Sigmoid colon (tissue), 7 donors: Measurements from ENCODE around the gene ZBED1. TPM values are rescaled to one million over a fixed set of nuclear protein-coding genes. Genes with fewer than 3 reads are reported as not detected.

ENCODE experiments used
- DNase-seq: peaks from one replicate; pipeline ENCODE4 v3.0.0-alpha.2; 2019
- H3K27ac ChIP-seq, 4 donors: fragments of 200-600 bp; sonication (generic); one replicate each; pipeline ENCODE4 v1.5.1; 2016 to 2019; ENCODE audit warnings: mild to moderate bottlenecking in 1 of 4
- H3K27me3 ChIP-seq, 3 donors: fragments of 200-600 bp; sonication (generic); one replicate each; pipeline ENCODE4 v1.5.1; 2019; ENCODE audit warnings: mild to moderate bottlenecking in 1 of 3
- H3K36me3 ChIP-seq, 4 donors: fragments of 200-600 bp; sonication (generic); one replicate each; pipeline ENCODE4 v1.5.1; 2016 to 2019
- H3K4me1 ChIP-seq, 4 donors: fragments of 200-600 bp; sonication (generic); one replicate each; pipeline ENCODE4 v1.5.1; 2017 to 2019
- H3K4me3 ChIP-seq, 4 donors: fragments of 200-600 bp; sonication (generic); one replicate each; pipeline ENCODE4 v1.5.1; 2017 to 2019; ENCODE audit warnings: mild to moderate bottlenecking in 2 of 4, moderate library complexity in 1 of 4
- H3K9me3 ChIP-seq, 4 donors: fragments of 200-600 bp in 3 of 4; sonication (generic) in 3 of 4; one replicate each; pipeline versions ENCODE4 v1.5.1 to v1.6.1; 2013 to 2019
- EP300 ChIP-seq, 4 donors: sonication (generic); formaldehyde crosslinking; IDR thresholded peaks; one replicate each; pipeline ENCODE4 v1.6.1; 2017; ENCODE audit warnings: antibody characterized with exemption in 4 of 4
- POLR2A ChIP-seq, 2 donors: fragments of 450-650 bp; IDR thresholded peaks; one replicate each; pipeline ENCODE4 v1.6.1; 2016; ENCODE audit warnings: antibody characterized with exemption in 2 of 2, mild to moderate bottlenecking in 2 of 2, moderate library complexity in 2 of 2
- POLR2AphosphoS5 ChIP-seq, 4 donors: sonication (generic); formaldehyde crosslinking; IDR thresholded peaks; one replicate each; pipeline ENCODE4 v1.6.1; 2017; ENCODE audit warnings: antibody characterized with exemption in 4 of 4
- WGBS, 2 donors: extraction: QIAGEN DNeasy Blood & Tissue Kit; methylation state at CpG; one replicate each; pipeline ENCODE4 v1.1.7; 2013; 5-methylcytosine and 5-hydroxymethylcytosine counted together
- intact Hi-C: fragments of 100-400 bp; cut with DNase I; formaldehyde crosslinking; loops from one replicate; pipeline ENCODE4 v1.15.1; 2023
- polyA plus RNA-seq, 3 donors: library from polyadenylated mRNA; stranded (reverse); fragments of 200-250 nt; gene quantifications; one replicate each; pipeline ENCODE4 v1.2.3, GENCODE V29; 2013
- total RNA-seq, 4 donors: library from RNA; depleted of rRNA; stranded (reverse); fragments of >200 nt; gene quantifications; one replicate each; pipeline ENCODE4 v1.1.0, GENCODE V29; 2016
- TF ChIP-seq, protein P1 (sequence below), 4 experiments: fragments of 450-650 bp in 3 of 4; fragments of 200-600 bp in 1 of 4; IDR thresholded peaks; one replicate each; pipeline ENCODE4 v1.5.1; 2016 to 2019; ENCODE audit warnings: antibody characterized with exemption in 4 of 4, mild to moderate bottlenecking in 3 of 4, moderate library complexity in 2 of 4
- donor health status: healthy with polysubstance abuse.
- donor health status: Bipolar disorder and iron deficiency.
- donor health status: healthy.

ZBED1 gene
- total and polyA plus RNA-seq, 7 donors = 24.6 to 35.6 (median 28.5) TPM

DNA sequence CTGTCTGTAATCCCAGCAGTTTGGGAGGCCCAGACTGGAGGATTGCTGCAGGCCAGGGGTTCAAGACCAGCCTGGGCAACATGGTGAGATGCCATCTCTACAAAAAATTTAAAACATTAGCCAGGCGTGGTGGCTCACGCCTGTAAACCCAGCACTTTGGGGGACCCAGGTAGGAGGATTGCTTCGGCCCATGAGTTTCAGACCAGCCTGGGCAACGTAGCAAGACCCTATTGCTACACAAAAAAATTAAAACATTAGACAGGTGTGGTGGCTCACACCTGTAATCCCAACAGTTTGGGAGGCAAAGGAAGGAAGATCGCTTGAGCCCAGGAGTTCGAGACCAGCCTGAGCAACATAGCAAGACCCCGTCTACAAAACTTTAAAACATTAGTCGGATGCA lies 1.3 kb downstream of the ZBED1 start:
- TF ChIP-seq EP300 (IDR thresholded peaks at IDR 0.05) = no peak
- TF ChIP-seq, protein P1, sequence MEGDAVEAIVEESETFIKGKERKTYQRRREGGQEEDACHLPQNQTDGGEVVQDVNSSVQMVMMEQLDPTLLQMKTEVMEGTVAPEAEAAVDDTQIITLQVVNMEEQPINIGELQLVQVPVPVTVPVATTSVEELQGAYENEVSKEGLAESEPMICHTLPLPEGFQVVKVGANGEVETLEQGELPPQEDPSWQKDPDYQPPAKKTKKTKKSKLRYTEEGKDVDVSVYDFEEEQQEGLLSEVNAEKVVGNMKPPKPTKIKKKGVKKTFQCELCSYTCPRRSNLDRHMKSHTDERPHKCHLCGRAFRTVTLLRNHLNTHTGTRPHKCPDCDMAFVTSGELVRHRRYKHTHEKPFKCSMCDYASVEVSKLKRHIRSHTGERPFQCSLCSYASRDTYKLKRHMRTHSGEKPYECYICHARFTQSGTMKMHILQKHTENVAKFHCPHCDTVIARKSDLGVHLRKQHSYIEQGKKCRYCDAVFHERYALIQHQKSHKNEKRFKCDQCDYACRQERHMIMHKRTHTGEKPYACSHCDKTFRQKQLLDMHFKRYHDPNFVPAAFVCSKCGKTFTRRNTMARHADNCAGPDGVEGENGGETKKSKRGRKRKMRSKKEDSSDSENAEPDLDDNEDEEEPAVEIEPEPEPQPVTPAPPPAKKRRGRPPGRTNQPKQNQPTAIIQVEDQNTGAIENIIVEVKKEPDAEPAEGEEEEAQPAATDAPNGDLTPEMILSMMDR (IDR thresholded peaks at IDR 0.05) = no peak
- TF ChIP-seq POLR2AphosphoS5 (IDR thresholded peaks at IDR 0.05) = no peak
- TF ChIP-seq POLR2A (IDR thresholded peaks at IDR 0.05) = no peak
- Histone ChIP-seq H3K27me3 (no peaks in the 10 kb centered on the region), H3K27ac (peak overlapping the region; percentile 86 to 90 (median 90)), H3K4me1 (peaks cover 0 to 35% (median 31%) of the 10 kb centered on the region in 4 donors), H3K4me3 (peak overlapping the region; percentile 59 to 94 (median 86)), H3K36me3 (peaks cover 0 to 4% (median 0%) of the 10 kb centered on the region in 4 donors), H3K9me3 (no peaks in the 10 kb centered on the region)
- intact Hi-C loops = loop anchor here (2.0 to 10.0 kb wide), 4 partner anchors 108 to 1315 kb away; partner anchors contain the start of gene ASMTL
- no peak for DNase-seq
- 38 to 75% methylated on average over 8 of the region's 8 CpGs for WGBS, 2 donors

DNA sequence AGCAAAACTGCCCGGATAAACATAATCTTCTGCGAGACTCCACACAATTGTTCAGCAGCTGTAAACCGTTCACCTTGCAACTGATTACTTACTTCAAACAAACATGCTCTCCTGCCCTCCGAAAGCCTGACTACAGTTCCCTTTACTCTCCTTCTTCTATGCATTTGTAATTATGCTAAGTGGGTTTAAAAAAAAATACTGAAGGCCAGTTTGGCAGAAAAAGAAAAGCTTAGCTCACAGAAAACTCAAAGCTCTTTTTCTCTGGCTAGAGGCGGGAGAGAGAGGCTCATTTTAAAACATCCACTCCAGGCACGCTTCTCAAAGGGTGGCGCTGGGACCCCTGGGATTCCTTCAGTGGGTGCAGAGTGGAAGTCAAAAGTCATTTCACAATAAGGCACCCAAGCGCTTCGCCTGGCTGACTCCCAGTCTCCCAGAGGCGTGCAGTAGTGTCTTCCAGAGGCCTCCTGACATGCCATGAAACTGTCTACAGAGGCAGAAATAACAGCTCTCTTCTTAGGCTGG lies 1.9 kb downstream of the ZBED1 start:
- TF ChIP-seq POLR2A (IDR thresholded peaks at IDR 0.05) = no peak
- TF ChIP-seq POLR2AphosphoS5 (IDR thresholded peaks at IDR 0.05) = peak in 1 of 4 donors; percentile 9
- Histone ChIP-seq H3K36me3 (peaks cover 0 to 4% (median 0%) of the 10 kb centered on the region in 4 donors), H3K27me3 (no peaks in the 10 kb centered on the region), H3K4me3 (peak overlapping the region in 3 of 4 donors; percentile 82 to 94 (median 89)), H3K4me1 (peaks cover 0 to 35% (median 31%) of the 10 kb centered on the region in 4 donors), H3K9me3 (no peaks in the 10 kb centered on the region), H3K27ac (peak overlapping the region; percentile 86 to 90 (median 90))
- no peak for DNase-seq
- intact Hi-C loops = loop anchor here (2.0 to 10.0 kb wide), 4 partner anchors 108 to 1316 kb away; partner anchors contain the start of gene ASMTL
- 7 to 38% methylated on average over 10 of the region's 10 CpGs for WGBS, 2 donors

DNA sequence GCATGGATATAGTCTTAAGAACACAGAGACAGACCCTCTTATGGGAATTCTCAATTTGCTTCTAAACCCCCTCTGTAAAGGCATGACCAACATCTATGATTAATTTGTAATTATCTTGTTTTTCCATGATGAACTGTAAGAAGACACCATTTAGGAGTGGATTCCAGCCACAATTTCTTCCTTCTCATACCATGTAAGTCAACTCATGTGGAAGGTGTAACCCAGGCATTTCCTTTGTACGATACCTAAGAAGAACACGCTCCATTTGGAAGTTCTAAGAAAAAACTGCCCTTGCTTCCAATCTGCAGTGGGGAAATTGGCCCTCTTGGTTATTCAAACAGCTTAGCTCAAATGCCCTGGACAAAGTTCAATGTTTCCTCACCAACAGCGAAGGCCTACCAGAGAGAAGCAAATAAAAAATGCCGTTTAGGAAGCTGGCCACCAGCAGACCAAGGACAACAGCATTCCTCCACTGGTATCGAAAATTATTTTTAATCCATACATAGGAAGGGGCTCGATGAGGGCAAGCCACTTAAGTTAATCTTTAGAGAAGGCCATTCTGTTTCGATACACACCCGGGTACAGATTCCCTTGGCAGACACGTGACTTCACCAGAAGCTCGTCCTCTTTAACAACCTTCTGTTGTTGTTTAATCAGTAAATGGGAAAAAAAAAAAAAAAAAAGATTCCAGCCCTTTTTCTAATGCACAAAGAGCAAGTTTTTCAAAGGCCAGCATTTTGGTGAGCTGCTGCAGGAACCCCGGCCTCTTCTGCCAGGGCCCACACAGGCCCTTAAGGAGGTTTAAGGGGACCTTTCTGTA lies 2.6 kb downstream of the ZBED1 start:
- WGBS, 2 donors = 10 to 58% methylated on average over 11 of the region's 11 CpGs
- intact Hi-C loops = loop anchor here (2.0 to 10.0 kb wide), 4 partner anchors 109 to 1317 kb away; partner anchors contain the start of gene ASMTL

DNA sequence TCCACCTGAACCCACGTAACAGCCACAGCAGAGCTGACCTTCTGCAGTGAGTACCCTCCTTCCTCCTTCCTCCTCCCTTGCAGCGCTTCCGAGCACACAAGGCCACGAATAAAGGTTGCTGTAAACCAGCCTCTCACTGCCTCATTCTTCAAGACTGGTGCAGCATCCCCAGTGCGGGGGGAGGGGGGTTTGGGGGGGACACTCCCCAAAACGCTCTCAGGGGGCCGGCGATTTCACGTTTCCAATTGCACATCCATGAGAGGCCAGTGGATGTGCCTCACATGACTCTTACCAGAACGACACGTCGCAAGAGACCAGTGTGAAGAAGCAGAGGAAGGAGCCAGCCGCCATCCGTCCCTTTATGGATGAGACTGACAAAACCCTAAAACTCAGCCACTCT lies 5.2 kb downstream of the ZBED1 start:
- H3K27me3 ChIP-seq = no peaks in the 10 kb centered on the region
- intact Hi-C loops = loop anchor here (5.0 to 10.0 kb wide), 3 partner anchors 112 to 1319 kb away; partner anchors contain the start of gene ASMTL
- H3K4me1 ChIP-seq = peaks cover 0 to 35% (median 31%) of the 10 kb centered on the region in 4 donors
- H3K9me3 ChIP-seq = no peaks in the 10 kb centered on the region
- DNase-seq = peak; percentile 55
- H3K27ac ChIP-seq = no peak overlapping the region
- no peak overlapping the region for H3K4me3 ChIP-seq
- H3K36me3 ChIP-seq = peaks cover 0 to 6% (median 0%) of the 10 kb centered on the region in 4 donors
- WGBS, 2 donors = 83% methylated on average over 14 of the region's 14 CpGs
- no peak for TF ChIP-seq POLR2AphosphoS5 (IDR thresholded peaks at IDR 0.05)
- TF ChIP-seq EP300 (IDR thresholded peaks at IDR 0.05) = no peak
- TF ChIP-seq, protein P1 (IDR thresholded peaks at IDR 0.05) = no peak
- no peak for TF ChIP-seq POLR2A (IDR thresholded peaks at IDR 0.05)

More for the DNA sequence above, 2.6 kb downstream of the ZBED1 start:
- Histone ChIP-seq H3K4me3 (peak overlapping the region in 3 of 4 donors; percentile 82 to 94 (median 89)), H3K4me1 (peaks cover 0 to 35% (median 31%) of the 10 kb centered on the region in 4 donors), H3K36me3 (peaks cover 0 to 4% (median 0%) of the 10 kb centered on the region in 4 donors), H3K27ac (peak overlapping the region; percentile 86 to 90 (median 90)), H3K9me3 (no peaks in the 10 kb centered on the region), H3K27me3 (no peaks in the 10 kb centered on the region)
- DNase-seq = no peak
- no peak for TF ChIP-seq POLR2A (IDR thresholded peaks at IDR 0.05)
- TF ChIP-seq, protein P1 (IDR thresholded peaks at IDR 0.05) = no peak
- TF ChIP-seq POLR2AphosphoS5 (IDR thresholded peaks at IDR 0.05) = no peak
- TF ChIP-seq EP300 (IDR thresholded peaks at IDR 0.05) = no peak
